Peyer's patch (tissue), 4 donors: ENCODE results near the gene SRP72. TPM values are rescaled to one million over a fixed set of nuclear protein-coding genes. Genes with fewer than 3 reads are reported as not detected.

ENCODE experiments used
- DNase-seq, 3 donors: peaks; one replicate each; pipeline ENCODE4 v3.0.0-alpha.2; 2017 to 2019
- H3K27ac ChIP-seq, 4 donors: fragments of 200-600 bp; sonication (generic); one replicate each; pipeline ENCODE4 v1.5.1; 2016 to 2019
- H3K27me3 ChIP-seq, 2 donors: fragments of 200-600 bp; sonication (generic); one replicate each; pipeline ENCODE4 v1.5.1; 2019
- H3K36me3 ChIP-seq, 3 donors: fragments of 200-600 bp; sonication (generic); one replicate each; pipeline ENCODE4 v1.5.1; 2016 to 2019
- H3K4me1 ChIP-seq, 4 donors: fragments of 200-600 bp; sonication (generic); one replicate each; pipeline ENCODE4 v1.5.1; 2016 to 2019
- H3K4me3 ChIP-seq, 4 donors: fragments of 200-600 bp; sonication (generic); 1 replicate in 3 of 4; 2 replicates in 1 of 4; pipeline ENCODE4 v1.5.1; 2016 to 2019; ENCODE audit warnings: mild to moderate bottlenecking in 1 of 4
- H3K9me3 ChIP-seq, 4 donors: fragments of 200-600 bp; sonication (generic); one replicate each; pipeline ENCODE4 v1.5.1; 2016 to 2019; ENCODE audit warnings: mild to moderate bottlenecking in 1 of 4
- POLR2A ChIP-seq, 2 donors: fragments of 450-650 bp; IDR thresholded peaks; one replicate each; pipeline ENCODE4 v1.5.1; 2017; ENCODE audit warnings: antibody characterized with exemption in 2 of 2, mild to moderate bottlenecking in 2 of 2, moderate library complexity in 2 of 2
- total RNA-seq, 4 donors: library from RNA; depleted of rRNA; stranded (reverse); fragments of >200 nt; gene quantifications; one replicate each; pipeline ENCODE4 v1.1.0, GENCODE V29; 2016
- TF ChIP-seq, protein P1 (sequence below), 6 experiments: fragments of 450-650 bp in 4 of 6; fragments of 200-600 bp in 2 of 6; sonication (generic) in 1 of 6; IDR thresholded peaks; one replicate each; pipeline ENCODE4 v1.5.1; 2017 to 2019; ENCODE audit warnings: antibody characterized with exemption in 6 of 6, mild to moderate bottlenecking in 3 of 6, moderate library complexity in 1 of 6

Gene SRP72
- total RNA-seq, 4 donors from 2014 or later = 28.9 to 191 (median 38.4) TPM

DNA sequence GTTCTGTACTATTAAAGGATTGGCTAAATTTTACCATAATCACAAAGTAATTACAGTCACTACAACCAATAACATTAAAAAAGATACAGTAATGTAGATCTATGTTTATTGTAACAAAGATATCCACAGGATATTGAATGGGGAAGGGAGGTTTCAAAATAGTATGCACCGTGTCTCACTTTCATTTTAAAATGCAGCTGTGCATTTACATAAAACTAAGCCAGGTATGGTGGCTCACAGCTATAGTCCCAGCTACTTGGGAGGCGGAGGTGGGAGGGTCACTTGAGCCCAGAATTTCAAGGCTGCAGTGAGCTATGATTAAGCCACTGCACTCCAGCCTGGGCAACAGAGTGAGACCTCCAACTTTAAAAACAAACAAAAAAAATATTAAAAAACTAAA, 8.5 kb downstream of the SRP72 start:
- TF ChIP-seq POLR2A (IDR thresholded peaks at IDR 0.05) = no peak
- TF ChIP-seq, protein P1, sequence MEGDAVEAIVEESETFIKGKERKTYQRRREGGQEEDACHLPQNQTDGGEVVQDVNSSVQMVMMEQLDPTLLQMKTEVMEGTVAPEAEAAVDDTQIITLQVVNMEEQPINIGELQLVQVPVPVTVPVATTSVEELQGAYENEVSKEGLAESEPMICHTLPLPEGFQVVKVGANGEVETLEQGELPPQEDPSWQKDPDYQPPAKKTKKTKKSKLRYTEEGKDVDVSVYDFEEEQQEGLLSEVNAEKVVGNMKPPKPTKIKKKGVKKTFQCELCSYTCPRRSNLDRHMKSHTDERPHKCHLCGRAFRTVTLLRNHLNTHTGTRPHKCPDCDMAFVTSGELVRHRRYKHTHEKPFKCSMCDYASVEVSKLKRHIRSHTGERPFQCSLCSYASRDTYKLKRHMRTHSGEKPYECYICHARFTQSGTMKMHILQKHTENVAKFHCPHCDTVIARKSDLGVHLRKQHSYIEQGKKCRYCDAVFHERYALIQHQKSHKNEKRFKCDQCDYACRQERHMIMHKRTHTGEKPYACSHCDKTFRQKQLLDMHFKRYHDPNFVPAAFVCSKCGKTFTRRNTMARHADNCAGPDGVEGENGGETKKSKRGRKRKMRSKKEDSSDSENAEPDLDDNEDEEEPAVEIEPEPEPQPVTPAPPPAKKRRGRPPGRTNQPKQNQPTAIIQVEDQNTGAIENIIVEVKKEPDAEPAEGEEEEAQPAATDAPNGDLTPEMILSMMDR (IDR thresholded peaks at IDR 0.05) = no peak
- Histone ChIP-seq H3K27ac (no peak overlapping the region), H3K36me3 (peaks cover 0 to 93% (median 0%) of the 10 kb centered on the region in 3 donors), H3K27me3 (no peaks in the 10 kb centered on the region), H3K4me3 (no peak overlapping the region), H3K9me3 (no peaks in the 10 kb centered on the region), H3K4me1 (no peaks in the 10 kb centered on the region)
- no peak for DNase-seq

DNA sequence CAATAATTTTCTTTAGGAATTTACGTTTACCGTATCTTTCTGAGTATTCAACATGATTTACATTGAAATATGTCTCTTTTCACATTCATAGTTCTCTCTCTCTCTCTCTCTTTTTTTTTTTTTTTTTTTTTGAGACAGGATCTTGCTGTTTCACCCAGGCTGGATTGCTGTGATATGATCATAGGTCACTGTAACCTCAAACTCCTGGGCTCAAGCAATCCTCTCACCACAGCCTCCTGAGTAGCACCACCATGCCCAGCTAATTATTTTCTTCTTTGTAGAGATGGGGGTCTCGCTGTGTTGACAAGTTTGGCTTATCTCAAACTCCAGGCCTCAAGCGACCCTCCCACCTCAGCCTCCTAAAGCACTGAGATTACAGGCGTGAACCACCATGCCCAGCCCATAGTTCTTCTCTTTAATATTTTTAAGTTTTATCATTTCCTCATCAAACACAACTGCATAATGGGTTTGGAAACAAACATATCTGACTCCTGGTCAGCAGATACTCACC, 9.8 kb downstream of the SRP72 start:
- no peaks in the 10 kb centered on the region for H3K4me1 ChIP-seq
- no peaks in the 10 kb centered on the region for H3K9me3 ChIP-seq
- no peak overlapping the region for H3K27ac ChIP-seq
- no peak for DNase-seq
- no peaks in the 10 kb centered on the region for H3K27me3 ChIP-seq
- H3K4me3 ChIP-seq = no peak overlapping the region
- peaks cover 0 to 85% (median 0%) of the 10 kb centered on the region in 3 donors for H3K36me3 ChIP-seq
- TF ChIP-seq, protein P1 (IDR thresholded peaks at IDR 0.05) = no peak
- no peak for TF ChIP-seq POLR2A (IDR thresholded peaks at IDR 0.05)

DNA sequence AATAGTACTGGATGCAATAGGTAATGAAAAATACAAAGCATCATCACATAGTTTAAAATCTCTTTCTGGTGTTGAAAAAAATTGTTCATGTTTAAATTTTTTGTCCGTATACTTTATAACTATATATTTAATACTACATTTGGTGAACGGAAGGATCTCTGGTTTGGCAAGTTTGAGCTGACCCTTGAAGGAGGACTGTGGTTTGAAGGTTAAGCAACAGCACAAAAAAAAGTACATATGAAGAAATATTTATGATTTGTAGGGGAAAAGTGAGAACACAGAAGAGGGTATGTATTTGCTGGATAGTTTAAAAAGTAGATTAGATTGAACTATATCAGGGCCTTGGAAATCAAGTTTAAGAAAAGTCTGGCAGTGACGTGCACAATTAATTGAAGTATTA, 13.3 kb downstream of the SRP72 start:
- H3K27ac ChIP-seq = no peak overlapping the region
- TF ChIP-seq, protein P1 (IDR thresholded peaks at IDR 0.05) = no peak
- no peak for TF ChIP-seq POLR2A (IDR thresholded peaks at IDR 0.05)
- peaks cover 0 to 86% (median 0%) of the 10 kb centered on the region in 3 donors for H3K36me3 ChIP-seq
- no peak for DNase-seq
- no peaks in the 10 kb centered on the region for H3K27me3 ChIP-seq
- no peaks in the 10 kb centered on the region for H3K9me3 ChIP-seq
- H3K4me3 ChIP-seq = no peak overlapping the region
- no peaks in the 10 kb centered on the region for H3K4me1 ChIP-seq

DNA sequence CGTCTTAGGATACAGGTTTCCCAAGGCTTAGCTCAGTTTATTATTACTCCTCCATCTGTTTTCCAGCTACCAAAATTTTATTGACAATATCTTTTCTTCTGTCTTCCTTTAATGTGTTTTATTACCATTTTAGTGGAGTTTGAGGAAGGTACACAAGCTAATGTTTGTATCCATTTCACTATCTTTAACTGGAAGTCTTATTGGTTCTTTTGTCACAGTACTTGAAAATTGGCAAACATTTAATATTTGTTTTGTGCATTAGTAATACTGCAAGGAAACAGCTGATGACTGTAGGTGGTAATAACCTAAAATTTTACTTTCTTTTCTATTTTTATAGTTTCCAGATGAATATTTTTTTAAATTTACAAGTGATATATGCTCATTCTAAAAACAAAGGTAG, 28.8 kb downstream of the SRP72 start:
- TF ChIP-seq, protein P1 (IDR thresholded peaks at IDR 0.05) = no peak
- TF ChIP-seq POLR2A (IDR thresholded peaks at IDR 0.05) = no peak
- Histone ChIP-seq H3K9me3 (no peaks in the 10 kb centered on the region), H3K27ac (no peak overlapping the region), H3K4me1 (no peaks in the 10 kb centered on the region), H3K36me3 (peaks cover 0 to 83% (median 0%) of the 10 kb centered on the region in 3 donors), H3K4me3 (no peak overlapping the region), H3K27me3 (no peaks in the 10 kb centered on the region)
- DNase-seq = no peak

DNA sequence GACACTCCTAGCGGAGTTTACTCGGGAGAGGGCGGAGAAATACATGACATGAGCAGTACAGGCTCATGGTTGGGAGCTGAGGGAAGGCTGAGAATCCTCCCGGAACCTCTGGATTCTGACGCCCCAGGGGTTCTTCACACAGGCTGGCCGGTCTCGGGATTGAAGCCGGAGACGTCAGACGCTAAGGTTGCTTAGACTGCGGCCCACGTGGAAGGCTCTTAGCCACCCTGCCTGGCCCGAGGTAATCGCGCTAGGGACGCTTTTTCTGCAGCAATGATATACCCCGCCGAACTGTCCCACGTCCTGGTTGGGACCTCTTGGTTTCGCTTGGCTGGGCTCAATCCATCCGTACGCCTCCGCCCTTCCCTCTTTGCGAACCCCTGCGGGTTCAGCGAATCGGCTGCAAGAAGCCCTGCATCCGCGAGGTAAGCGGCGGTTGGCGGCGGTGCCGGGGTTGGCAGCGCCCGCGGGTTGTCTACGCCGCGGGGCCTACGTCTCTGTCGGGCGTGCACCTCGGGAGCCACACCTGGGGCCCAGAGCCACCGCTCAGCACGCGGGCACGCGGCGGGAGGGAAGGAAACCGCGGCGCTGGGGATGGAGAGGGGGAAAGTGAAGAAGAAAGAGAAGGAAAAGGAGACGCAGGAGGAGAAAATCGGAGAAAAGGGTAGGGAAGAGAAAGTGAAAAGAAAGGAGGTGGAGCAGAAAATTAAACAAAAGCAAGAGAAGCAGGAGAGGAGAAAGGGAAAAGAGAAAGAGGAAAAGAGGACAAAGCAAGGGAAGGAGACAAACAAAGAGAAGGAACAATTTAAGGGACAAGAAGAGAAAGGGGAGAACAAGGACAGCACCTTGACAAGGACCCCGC, 38.1 kb downstream of the SRP72 start, which contains the start of gene ARL9:
Gene ARL9 (plus strand): TSS at position 523 of the 862 bp plus-strand sequence. CDS start 72 bp downstream, at position 595.
- Histone ChIP-seq H3K27me3 (no peaks in the 10 kb centered on the region), H3K27ac (peak within 1 kb of the TSS in 1 of 4 donors; percentile 23), H3K36me3 (peaks cover 0 to 17% (median 0%) of the 10 kb centered on the region in 3 donors), H3K4me3 (peak within 1 kb of the TSS; percentile 35 to 61 (median 46)), H3K9me3 (no peaks in the 10 kb centered on the region), H3K4me1 (peaks cover 0 to 8% (median 0%) of the 10 kb centered on the region in 4 donors)
- DNase-seq = peak in 2 of 3 donors; percentile 64 to 75
- TF ChIP-seq, protein P1 (IDR thresholded peaks at IDR 0.05) = no peak
- no peak for TF ChIP-seq POLR2A (IDR thresholded peaks at IDR 0.05)
